Activated CD4-positive, alpha-beta T cell treated with anti-CD3 and anti-CD28 coated beads, Interleukin-2, amount 10 ng/mL, durations not matched to agents 7 days and 5 days (primary cell): ENCODE results near the gene SPNS3. TPM values are rescaled to one million over a fixed set of nuclear protein-coding genes. Genes with fewer than 3 reads are reported as not detected.

Experiments
- CTCF ChIA-PET: fragments of 350-600 bp; sonication (Branson Sonifier 250); formaldehyde crosslinking; loops from one replicate; lab custom pipeline; 2021; ENCODE audit warnings: antibody characterized with exemption; lab: Charles Lee
- POLR2A ChIA-PET: fragments of 350-600 bp; sonication (Branson Sonifier 250); formaldehyde crosslinking; loops from one replicate; lab custom pipeline; 2021; ENCODE audit warnings: antibody characterized with exemption; lab: Charles Lee
- DNase-seq: peaks from one replicate; pipeline ENCODE4 v3.0.0-alpha.2; 2020
- H3K27ac Mint-ChIP-seq: one replicate; pipeline ENCODE4 v1.8.0; 2021; ENCODE audit warnings: mild to moderate bottlenecking, moderate library complexity, mixed read lengths
- H3K27me3 Mint-ChIP-seq: one replicate; pipeline ENCODE4 v1.8.0; 2021; ENCODE audit warnings: mixed read lengths
- H3K36me3 Mint-ChIP-seq: one replicate; pipeline ENCODE4 v1.8.0; 2021; ENCODE audit warnings: low read depth, mixed read lengths
- H3K4me1 Mint-ChIP-seq: one replicate; pipeline ENCODE4 v1.8.0; 2021; ENCODE audit warnings: mixed read lengths
- H3K4me3 Mint-ChIP-seq: one replicate; pipeline ENCODE4 v1.8.0; 2021; ENCODE audit warnings: mild to moderate bottlenecking, moderate library complexity, mixed read lengths
- H3K9me3 Mint-ChIP-seq: one replicate; pipeline ENCODE4 v1.8.0; 2021; ENCODE audit warnings: mixed read lengths
- total RNA-seq, 2 experiments: library from RNA; stranded (reverse); gene quantifications; one replicate each; pipeline ENCODE4 v1.2.3, GENCODE V29; 2021

Gene SPNS3
- total RNA-seq, 2 experiments from 2014 or later = 6.5 to 8.0 TPM

GRCh38 chr17:4534928-4535666, 101.4 kb downstream of the SPNS3 start:
- H3K4me3 Mint-ChIP-seq = no peak overlapping the region
- H3K4me1 Mint-ChIP-seq = peaks cover 8% of the 10 kb centered on the region
- ChIA-PET POLR2A (no interaction called here), CTCF (no interaction called here)
- no peak for DNase-seq
- no peak overlapping the region for H3K27ac Mint-ChIP-seq
- H3K9me3 Mint-ChIP-seq = no peaks in the 10 kb centered on the region
- peaks cover 3% of the 10 kb centered on the region for H3K36me3 Mint-ChIP-seq
- peaks cover 4% of the 10 kb centered on the region for H3K27me3 Mint-ChIP-seq

- H3K27me3 Mint-ChIP-seq = peaks cover 4% of the 10 kb centered on the region
- CTCF ChIA-PET = no interaction called here
- DNase-seq = no peak
- H3K4me1 Mint-ChIP-seq = peaks cover 8% of the 10 kb centered on the region
- H3K27ac Mint-ChIP-seq = no peak overlapping the region
- no peak overlapping the region for H3K4me3 Mint-ChIP-seq
- peaks cover 3% of the 10 kb centered on the region for H3K36me3 Mint-ChIP-seq
- POLR2A ChIA-PET = no interaction called here
- H3K9me3 Mint-ChIP-seq = no peaks in the 10 kb centered on the region
Observed at GRCh38 chr17:4535667-4536258, 102.0 kb downstream of the SPNS3 start.

- POLR2A ChIA-PET = no interaction called here
- CTCF ChIA-PET = no interaction called here
- H3K36me3 Mint-ChIP-seq = peaks cover 3% of the 10 kb centered on the region
- no peak for DNase-seq
- H3K4me3 Mint-ChIP-seq = no peak overlapping the region
- no peak overlapping the region for H3K27ac Mint-ChIP-seq
- H3K9me3 Mint-ChIP-seq = no peaks in the 10 kb centered on the region
- peaks cover 8% of the 10 kb centered on the region for H3K4me1 Mint-ChIP-seq
- peaks cover 4% of the 10 kb centered on the region for H3K27me3 Mint-ChIP-seq
Observed at GRCh38 chr17:4536259-4536741, 102.6 kb downstream of the SPNS3 start.

GRCh38 chr17:4536742-4537411, 103.1 kb downstream of the SPNS3 start:
- ChIA-PET POLR2A (no interaction called here), CTCF (no interaction called here)
- H3K36me3 Mint-ChIP-seq = peaks cover 3% of the 10 kb centered on the region
- H3K27me3 Mint-ChIP-seq = peaks cover 4% of the 10 kb centered on the region
- H3K9me3 Mint-ChIP-seq = no peaks in the 10 kb centered on the region
- DNase-seq = no peak
- no peak overlapping the region for H3K27ac Mint-ChIP-seq
- H3K4me1 Mint-ChIP-seq = peaks cover 8% of the 10 kb centered on the region
- H3K4me3 Mint-ChIP-seq = no peak overlapping the region

Other genes starting within 250 kb of the SPNS3 start
- gene ANKFY1, start 170.0 kb upstream of the SPNS3 start, total RNA-seq = 10 to 100 TPM; 79.1 to 87.5 TPM
- gene UBE2G1, start 67.3 kb upstream of the SPNS3 start, total RNA-seq = 10 to 100 TPM; 51.6 to 56.7 TPM
- under 1 TPM; 0.25 to 0.29 TPM for gene SPNS2, start 64.9 kb downstream of the SPNS3 start, total RNA-seq
- 10 to 100 TPM; 58.0 to 59.0 TPM for gene MYBBP1A, start 121.4 kb downstream of the SPNS3 start, total RNA-seq
- not detected for gene GGT6, start 126.6 kb downstream of the SPNS3 start, total RNA-seq
- not detected for gene SMTNL2, start 150.6 kb downstream of the SPNS3 start, total RNA-seq
- under 1 TPM in 1 of 2 experiments, not detected in 1; 0.17 TPM for gene ALOX15, start 207.7 kb downstream of the SPNS3 start, total RNA-seq